Measurements from ENCODE around the gene TMEM167B.

DNA sequence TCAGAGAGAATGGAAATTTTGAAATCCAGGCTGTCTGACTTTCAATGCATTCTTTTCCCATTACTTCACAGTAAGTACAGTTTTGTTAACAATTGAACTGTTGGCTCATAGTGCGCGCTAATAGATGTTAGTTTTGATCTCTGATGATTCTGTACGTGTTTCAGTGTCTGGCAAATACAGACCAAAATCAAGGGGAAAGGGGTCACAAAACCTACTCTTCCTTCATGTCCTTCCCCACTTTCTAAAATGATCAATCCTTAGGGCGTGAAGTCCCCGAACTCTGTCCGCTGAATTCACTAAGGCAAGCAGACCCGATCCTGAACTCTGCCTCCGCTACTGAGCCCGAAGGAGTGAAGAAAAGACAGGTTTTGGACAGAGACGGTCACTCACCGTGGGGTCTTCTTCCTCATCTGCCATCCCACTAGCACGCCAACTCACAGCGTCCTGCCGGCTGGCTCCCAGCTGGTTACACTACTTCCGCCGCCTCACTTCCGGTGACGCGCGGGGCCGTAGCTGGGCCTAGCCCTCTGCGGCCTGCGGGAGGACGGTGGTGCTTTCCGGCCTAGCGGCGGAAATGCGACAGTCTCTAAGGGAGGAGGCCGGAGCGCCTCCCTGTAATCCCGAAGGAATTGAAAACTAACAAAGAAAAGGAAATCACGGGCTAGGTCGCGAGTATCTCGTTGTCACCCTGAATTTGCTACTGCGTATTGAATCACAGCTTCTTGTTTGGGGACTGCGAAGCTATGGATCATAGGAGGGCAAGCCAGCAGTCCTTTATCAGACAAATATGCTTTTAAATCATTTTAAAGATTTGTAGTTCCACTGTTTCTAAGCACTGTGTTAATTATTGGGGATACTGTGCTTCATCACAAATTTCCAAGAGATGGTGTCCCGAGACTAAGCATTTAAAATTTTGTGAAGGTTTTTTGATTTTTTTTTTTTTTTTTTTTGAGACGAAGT is 14.8 kb upstream of the TMEM167B start, which contains the start of gene TAF13:
- TF ChIP-seq, protein P1, sequence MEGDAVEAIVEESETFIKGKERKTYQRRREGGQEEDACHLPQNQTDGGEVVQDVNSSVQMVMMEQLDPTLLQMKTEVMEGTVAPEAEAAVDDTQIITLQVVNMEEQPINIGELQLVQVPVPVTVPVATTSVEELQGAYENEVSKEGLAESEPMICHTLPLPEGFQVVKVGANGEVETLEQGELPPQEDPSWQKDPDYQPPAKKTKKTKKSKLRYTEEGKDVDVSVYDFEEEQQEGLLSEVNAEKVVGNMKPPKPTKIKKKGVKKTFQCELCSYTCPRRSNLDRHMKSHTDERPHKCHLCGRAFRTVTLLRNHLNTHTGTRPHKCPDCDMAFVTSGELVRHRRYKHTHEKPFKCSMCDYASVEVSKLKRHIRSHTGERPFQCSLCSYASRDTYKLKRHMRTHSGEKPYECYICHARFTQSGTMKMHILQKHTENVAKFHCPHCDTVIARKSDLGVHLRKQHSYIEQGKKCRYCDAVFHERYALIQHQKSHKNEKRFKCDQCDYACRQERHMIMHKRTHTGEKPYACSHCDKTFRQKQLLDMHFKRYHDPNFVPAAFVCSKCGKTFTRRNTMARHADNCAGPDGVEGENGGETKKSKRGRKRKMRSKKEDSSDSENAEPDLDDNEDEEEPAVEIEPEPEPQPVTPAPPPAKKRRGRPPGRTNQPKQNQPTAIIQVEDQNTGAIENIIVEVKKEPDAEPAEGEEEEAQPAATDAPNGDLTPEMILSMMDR (IDR thresholded peaks at IDR 0.05), result peak; percentile 25
- TF ChIP-seq EZH2 (IDR thresholded peaks at IDR 0.05) (peak; percentile 46), EZH2phosphoT487 (IDR thresholded peaks at IDR 0.05) (no peak)
